ENCODE measurements around the gene SH2D2A. TPM values are rescaled to one million over a fixed set of nuclear protein-coding genes. Genes with fewer than 3 reads are reported as not detected.

Gene SH2D2A
- total and polyA plus RNA-seq, 2 donors, result 17.9 to 44.8 TPM

DNA sequence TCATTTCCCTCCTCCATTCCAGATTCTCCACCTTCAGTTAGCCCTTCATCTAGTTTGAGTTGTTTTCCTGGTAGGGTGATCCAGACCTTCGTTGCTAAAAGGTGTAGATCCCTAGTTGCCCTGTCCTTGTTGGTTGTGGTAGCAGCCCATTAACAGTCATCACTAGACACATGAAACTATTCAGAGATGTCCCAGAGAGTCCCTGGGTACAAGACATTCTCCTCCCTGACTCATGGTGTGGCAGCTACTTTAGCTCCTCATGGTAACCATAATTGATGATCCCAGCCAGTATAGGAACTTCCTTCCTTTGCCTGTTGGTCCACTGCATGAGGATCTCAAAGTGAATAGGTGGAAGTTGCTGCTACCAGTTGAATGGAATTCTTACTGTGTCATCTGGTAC, 6.0 kb upstream of the SH2D2A start:
- H3K4me3 ChIP-seq (ENCODE audit: low read length in 2 of 2), result no peak overlapping the region
- no peaks in the 10 kb centered on the region for H3K36me3 ChIP-seq (ENCODE audit: control insufficient read depth in 2 of 2, insufficient read depth in 2 of 2, low read length in 1 of 2)
- H3K4me1 ChIP-seq (ENCODE audit: control insufficient read depth in 2 of 2, insufficient read depth in 2 of 2, low read length in 2 of 2), result no peaks in the 10 kb centered on the region
- no peak for DNase-seq (ENCODE audit: low read depth in 6 of 9, low spot score in 9 of 9)
- H3K27me3 ChIP-seq (ENCODE audit: control insufficient read depth in 2 of 2, insufficient read depth in 1 of 2, low read length in 1 of 2), result peaks cover 0 to 6% of the 10 kb centered on the region in 2 donors
- H3K9me3 ChIP-seq (ENCODE audit: control insufficient read depth in 2 of 2, insufficient read depth in 1 of 2, low read length in 1 of 2), result no peaks in the 10 kb centered on the region
- 90% methylated on average over 1 of the region's 1 CpG for WGBS
- H3K27ac ChIP-seq (ENCODE audit: low read depth in 1 of 2, low read length in 1 of 2), result no peak overlapping the region

DNA sequence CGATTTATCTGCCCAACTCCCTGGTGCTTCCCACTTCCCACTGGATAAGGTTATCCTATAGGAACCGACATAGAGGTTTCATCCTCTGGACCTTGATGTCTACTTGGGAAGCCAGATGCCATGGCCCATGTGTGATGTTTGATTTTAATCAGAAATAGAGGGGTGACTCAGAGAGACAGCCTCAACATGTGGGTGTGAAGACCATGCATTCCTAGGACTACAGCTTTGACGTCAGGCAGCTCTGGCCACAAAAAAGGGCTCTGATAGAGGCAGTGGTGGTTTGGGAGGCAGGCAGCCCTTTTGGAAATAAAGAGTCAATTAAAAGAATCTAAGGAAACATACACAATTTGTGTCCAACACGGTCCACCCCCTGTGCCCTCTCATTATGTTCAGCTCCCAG, 5.2 kb upstream of the SH2D2A start:
- Histone ChIP-seq H3K27me3 (ENCODE audit: control insufficient read depth in 2 of 2, insufficient read depth in 1 of 2, low read length in 1 of 2) (peaks cover 0 to 6% of the 10 kb centered on the region in 2 donors), H3K9me3 (ENCODE audit: control insufficient read depth in 2 of 2, insufficient read depth in 1 of 2, low read length in 1 of 2) (no peaks in the 10 kb centered on the region), H3K4me1 (ENCODE audit: control insufficient read depth in 2 of 2, insufficient read depth in 2 of 2, low read length in 2 of 2) (peaks cover 3 to 7% of the 10 kb centered on the region in 2 donors), H3K27ac (ENCODE audit: low read depth in 1 of 2, low read length in 1 of 2) (no peak overlapping the region), H3K36me3 (ENCODE audit: control insufficient read depth in 2 of 2, insufficient read depth in 2 of 2, low read length in 1 of 2) (no peaks in the 10 kb centered on the region), H3K4me3 (ENCODE audit: low read length in 2 of 2) (no peak overlapping the region)
- DNase-seq (ENCODE audit: low read depth in 6 of 9, low spot score in 9 of 9), result no peak
- WGBS, result 77% methylated on average over 4 of the region's 4 CpGs

DNA sequence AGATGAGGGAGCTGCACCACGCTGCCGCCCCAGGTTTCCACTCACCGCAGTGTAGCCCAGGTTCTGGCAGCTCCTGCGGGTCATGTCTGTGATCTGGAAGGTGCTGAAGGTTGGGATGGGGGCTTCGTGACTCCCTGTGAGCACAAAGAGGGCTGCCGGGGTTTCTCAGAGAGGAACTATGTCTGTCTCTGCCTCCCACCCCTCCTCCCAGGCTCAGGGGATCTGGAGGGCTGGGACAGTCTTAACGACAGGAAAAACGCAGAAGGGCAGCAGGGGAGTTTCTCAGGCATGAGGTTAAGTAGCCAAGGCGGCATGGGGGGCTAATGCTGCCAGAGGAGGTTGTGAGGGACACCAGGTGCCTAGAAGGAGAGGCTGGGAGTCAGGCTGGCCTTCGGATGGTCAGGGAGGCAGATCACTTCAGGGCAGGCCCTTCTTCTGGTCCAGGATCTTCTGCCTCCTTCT, 656 bp downstream of the SH2D2A start:
- Histone ChIP-seq H3K27ac (ENCODE audit: low read depth in 1 of 2, low read length in 1 of 2) (peak overlapping the region; percentile 93 to 98), H3K36me3 (ENCODE audit: control insufficient read depth in 2 of 2, insufficient read depth in 2 of 2, low read length in 1 of 2) (peaks cover 17 to 19% of the 10 kb centered on the region in 2 donors)
- DNase-seq (ENCODE audit: low read depth in 6 of 9, low spot score in 9 of 9), result no peak

DNA sequence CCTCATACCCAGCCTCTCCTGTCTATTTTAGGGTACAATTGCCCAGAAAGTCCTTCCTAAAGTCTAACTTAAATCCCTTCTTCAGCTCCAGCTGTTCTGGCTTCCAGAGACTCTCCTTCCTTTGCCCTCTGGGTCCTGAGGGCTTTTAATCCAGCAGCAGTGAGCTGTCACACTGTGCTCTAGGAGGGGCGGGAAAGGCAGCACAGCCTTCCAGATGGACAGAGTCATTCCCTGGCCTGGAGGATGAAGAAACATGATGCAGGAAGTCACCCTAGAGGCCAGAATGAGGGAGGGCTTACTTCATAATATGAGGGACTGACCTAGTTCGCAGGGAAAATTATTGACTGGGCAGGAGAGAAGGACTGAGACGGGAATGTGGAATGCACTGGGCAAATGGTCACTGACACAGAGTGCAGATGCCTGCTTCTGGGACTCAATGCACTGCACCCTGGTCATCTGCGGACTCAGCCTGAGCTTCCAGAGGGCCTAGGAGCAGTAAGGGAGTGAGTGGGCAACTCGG, 1.3 kb downstream of the SH2D2A start:
- Histone ChIP-seq H3K9me3 (ENCODE audit: control insufficient read depth in 2 of 2, insufficient read depth in 1 of 2, low read length in 1 of 2) (no peaks in the 10 kb centered on the region), H3K4me3 (ENCODE audit: low read length in 2 of 2) (peak overlapping the region; percentile 64 to 71), H3K36me3 (ENCODE audit: control insufficient read depth in 2 of 2, insufficient read depth in 2 of 2, low read length in 1 of 2) (peaks cover 17 to 23% of the 10 kb centered on the region in 2 donors), H3K27ac (ENCODE audit: low read depth in 1 of 2, low read length in 1 of 2) (peak overlapping the region; percentile 36 to 98), H3K27me3 (ENCODE audit: control insufficient read depth in 2 of 2, insufficient read depth in 1 of 2, low read length in 1 of 2) (no peaks in the 10 kb centered on the region), H3K4me1 (ENCODE audit: control insufficient read depth in 2 of 2, insufficient read depth in 2 of 2, low read length in 2 of 2) (peaks cover 29 to 51% of the 10 kb centered on the region in 2 donors)
- DNase-seq (ENCODE audit: low read depth in 6 of 9, low spot score in 9 of 9), result no peak
- WGBS, result 91% methylated on average over 5 of the region's 5 CpGs

More for the DNA sequence above, 656 bp downstream of the SH2D2A start:
- WGBS, result 81% methylated on average over 10 of the region's 10 CpGs
- Histone ChIP-seq H3K9me3 (ENCODE audit: control insufficient read depth in 2 of 2, insufficient read depth in 1 of 2, low read length in 1 of 2) (no peaks in the 10 kb centered on the region), H3K4me3 (ENCODE audit: low read length in 2 of 2) (peak overlapping the region; percentile 64 to 71), H3K27me3 (ENCODE audit: control insufficient read depth in 2 of 2, insufficient read depth in 1 of 2, low read length in 1 of 2) (no peaks in the 10 kb centered on the region), H3K4me1 (ENCODE audit: control insufficient read depth in 2 of 2, insufficient read depth in 2 of 2, low read length in 2 of 2) (peaks cover 29 to 51% of the 10 kb centered on the region in 2 donors)

DNA sequence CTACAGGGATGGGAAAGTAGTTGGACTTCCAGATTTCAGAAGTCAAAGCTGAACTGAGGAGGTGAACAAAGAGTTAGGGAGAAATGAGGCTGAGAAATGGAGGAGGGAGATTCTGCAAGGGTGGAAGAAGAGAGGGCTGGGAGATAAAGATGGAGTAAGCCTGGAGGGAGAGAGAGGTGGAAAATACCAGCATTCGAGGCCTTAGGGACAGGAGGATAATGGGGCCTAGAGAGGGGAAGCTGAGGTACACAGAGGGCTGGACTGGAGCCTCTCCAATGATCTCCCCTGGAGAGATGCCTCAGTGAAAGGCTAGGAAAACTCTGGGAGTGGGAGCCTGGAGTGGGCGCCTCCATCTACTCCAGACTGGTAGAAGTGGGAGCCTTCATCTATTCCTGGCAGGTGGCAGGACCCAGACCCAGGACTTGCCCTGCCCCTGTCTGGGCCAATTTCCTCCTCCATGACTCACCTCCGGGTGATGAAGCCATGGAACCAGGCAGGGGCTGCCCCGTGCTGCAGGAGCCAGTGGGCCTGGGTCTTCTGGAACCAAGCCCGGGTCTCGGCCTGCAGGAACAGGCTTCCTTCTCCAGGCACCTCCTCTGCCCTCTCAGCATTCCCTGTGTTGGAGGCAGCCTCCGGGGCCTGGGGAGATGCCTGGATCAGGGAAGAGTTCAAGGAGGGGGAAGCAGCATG, 1.9 kb downstream of the SH2D2A start:
- Histone ChIP-seq H3K4me1 (ENCODE audit: control insufficient read depth in 2 of 2, insufficient read depth in 2 of 2, low read length in 2 of 2) (peaks cover 29 to 51% of the 10 kb centered on the region in 2 donors), H3K36me3 (ENCODE audit: control insufficient read depth in 2 of 2, insufficient read depth in 2 of 2, low read length in 1 of 2) (peaks cover 17 to 25% of the 10 kb centered on the region in 2 donors), H3K27me3 (ENCODE audit: control insufficient read depth in 2 of 2, insufficient read depth in 1 of 2, low read length in 1 of 2) (no peaks in the 10 kb centered on the region), H3K9me3 (ENCODE audit: control insufficient read depth in 2 of 2, insufficient read depth in 1 of 2, low read length in 1 of 2) (no peaks in the 10 kb centered on the region), H3K27ac (ENCODE audit: low read depth in 1 of 2, low read length in 1 of 2) (peak overlapping the region in 1 of 2 donors; percentile 36), H3K4me3 (ENCODE audit: low read length in 2 of 2) (peak overlapping the region; percentile 51 to 64)
- WGBS, result 97% methylated on average over 7 of the region's 7 CpGs
- DNase-seq (ENCODE audit: low read depth in 6 of 9, low spot score in 9 of 9), result no peak

DNA sequence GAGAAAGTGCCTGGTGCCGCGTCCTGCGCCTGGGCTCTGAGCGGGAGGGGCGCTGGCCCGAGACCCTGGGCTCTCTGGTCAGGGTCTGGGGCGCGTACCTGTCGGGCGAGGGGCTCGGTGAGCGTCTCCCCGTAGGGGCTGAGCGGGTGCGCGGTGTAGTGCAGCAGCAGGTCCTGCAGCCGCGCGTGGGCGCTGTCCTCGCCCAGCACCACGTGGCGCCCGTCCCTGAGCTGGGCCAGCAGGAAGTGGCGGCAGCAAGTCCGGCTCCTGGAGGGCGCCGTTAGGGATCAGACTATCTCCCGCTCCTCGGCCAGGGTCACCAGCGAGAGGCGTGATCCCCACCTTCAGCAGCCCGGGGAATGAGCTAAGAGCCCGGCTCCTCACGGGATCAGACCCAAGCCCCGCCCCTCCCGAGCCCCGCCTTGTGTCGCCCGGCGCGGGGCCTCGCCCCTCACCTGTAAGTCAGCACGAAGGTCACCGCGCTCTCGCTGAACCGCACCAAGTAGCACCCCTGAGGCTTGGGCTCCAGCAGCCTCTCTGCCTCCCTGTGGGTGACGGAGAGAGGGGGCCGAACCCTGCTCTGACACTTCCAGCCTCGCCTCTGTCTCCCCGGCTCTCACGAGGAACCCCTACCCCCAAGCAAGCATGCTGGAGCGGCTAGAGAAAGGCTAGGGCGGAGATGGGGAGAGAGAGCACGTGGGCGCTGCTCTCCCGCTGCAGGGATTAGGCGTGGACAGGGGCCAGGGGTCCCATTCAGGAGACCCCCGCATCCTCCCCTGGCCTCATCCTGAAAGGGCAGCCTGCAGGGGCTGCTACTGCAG, 2.7 kb downstream of the SH2D2A start:
- peak overlapping the region; percentile 51 to 64 for H3K4me3 ChIP-seq (ENCODE audit: low read length in 2 of 2)
- DNase-seq (ENCODE audit: low read depth in 6 of 9, low spot score in 9 of 9), result peak in 6 of 9 donors; percentile 22 to 70 (median 47)
- no peak overlapping the region for H3K27ac ChIP-seq (ENCODE audit: low read depth in 1 of 2, low read length in 1 of 2)

DNA sequence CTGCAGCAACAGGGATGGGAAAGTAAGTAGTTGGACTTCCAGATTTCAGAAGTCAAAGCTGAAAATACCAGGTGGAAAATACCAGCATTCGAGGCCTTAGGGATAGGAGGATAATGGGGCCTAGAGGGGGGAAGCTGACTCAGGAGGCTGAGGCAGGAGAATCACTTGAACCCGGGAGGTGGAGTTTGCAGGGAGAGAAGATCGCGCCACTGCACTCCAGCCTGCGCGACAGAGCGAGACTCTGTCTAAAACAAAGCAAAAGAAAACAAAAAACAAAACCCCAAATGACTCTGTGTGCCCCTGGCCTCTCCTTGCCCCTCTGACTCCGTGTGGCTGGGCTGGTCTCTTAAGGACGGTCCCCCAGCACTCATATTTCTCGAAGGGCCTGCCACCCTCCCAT, 3.4 kb downstream of the SH2D2A start:
- Histone ChIP-seq H3K36me3 (ENCODE audit: control insufficient read depth in 2 of 2, insufficient read depth in 2 of 2, low read length in 1 of 2) (peaks cover 29 to 31% of the 10 kb centered on the region in 2 donors), H3K27me3 (ENCODE audit: control insufficient read depth in 2 of 2, insufficient read depth in 1 of 2, low read length in 1 of 2) (no peaks in the 10 kb centered on the region), H3K27ac (ENCODE audit: low read depth in 1 of 2, low read length in 1 of 2) (no peak overlapping the region), H3K4me3 (ENCODE audit: low read length in 2 of 2) (peak overlapping the region; percentile 51 to 64), H3K4me1 (ENCODE audit: control insufficient read depth in 2 of 2, insufficient read depth in 2 of 2, low read length in 2 of 2) (peaks cover 29 to 51% of the 10 kb centered on the region in 2 donors), H3K9me3 (ENCODE audit: control insufficient read depth in 2 of 2, insufficient read depth in 1 of 2, low read length in 1 of 2) (no peaks in the 10 kb centered on the region)
- no peak for DNase-seq (ENCODE audit: low read depth in 6 of 9, low spot score in 9 of 9)
- WGBS, result 70% methylated on average over 10 of the region's 10 CpGs

More for the DNA sequence above, 2.7 kb downstream of the SH2D2A start:
- Histone ChIP-seq H3K9me3 (ENCODE audit: control insufficient read depth in 2 of 2, insufficient read depth in 1 of 2, low read length in 1 of 2) (no peaks in the 10 kb centered on the region), H3K27me3 (ENCODE audit: control insufficient read depth in 2 of 2, insufficient read depth in 1 of 2, low read length in 1 of 2) (no peaks in the 10 kb centered on the region), H3K36me3 (ENCODE audit: control insufficient read depth in 2 of 2, insufficient read depth in 2 of 2, low read length in 1 of 2) (peaks cover 25 to 28% of the 10 kb centered on the region in 2 donors), H3K4me1 (ENCODE audit: control insufficient read depth in 2 of 2, insufficient read depth in 2 of 2, low read length in 2 of 2) (peaks cover 29 to 51% of the 10 kb centered on the region in 2 donors)
- 15% methylated on average over 60 of the region's 60 CpGs for WGBS

DNA sequence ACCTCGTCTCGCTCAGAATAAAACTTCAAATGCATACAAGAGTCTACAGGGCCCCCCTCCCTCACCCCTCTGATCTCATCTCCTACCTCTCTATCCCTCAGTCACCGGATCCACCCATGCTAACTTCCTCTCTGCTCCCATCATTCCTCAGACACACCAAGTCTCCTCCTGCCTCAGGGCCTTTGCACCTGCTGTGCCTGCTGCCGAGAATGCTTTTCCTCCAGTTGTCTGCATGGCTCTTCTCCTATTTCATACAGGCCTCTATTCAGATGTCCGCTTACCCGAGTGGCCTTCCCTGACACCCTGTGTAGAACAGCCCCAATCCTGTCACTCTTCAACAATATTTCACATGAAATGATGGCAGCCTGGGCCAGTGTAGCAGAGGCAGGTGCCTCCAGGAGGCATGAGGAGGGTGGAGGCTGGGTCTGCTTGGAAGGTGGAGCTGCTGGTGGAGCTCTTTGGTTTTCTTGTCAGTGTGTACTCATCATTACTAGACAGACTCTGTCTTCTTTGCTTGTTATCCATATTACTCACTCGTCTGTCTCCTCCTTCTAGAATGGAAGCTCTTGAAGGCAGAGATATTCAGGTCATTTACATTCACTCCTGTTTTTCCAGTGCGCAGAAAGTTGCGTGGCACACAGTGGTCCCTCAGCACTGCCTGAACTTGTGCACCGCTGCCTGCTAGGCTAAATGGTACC, 4.2 kb downstream of the SH2D2A start:
- no peak overlapping the region for H3K4me3 ChIP-seq (ENCODE audit: low read length in 2 of 2)
- peaks cover 38% of the 10 kb centered on the region in 2 donors for H3K36me3 ChIP-seq (ENCODE audit: control insufficient read depth in 2 of 2, insufficient read depth in 2 of 2, low read length in 1 of 2)
- WGBS, result 98% methylated on average over 10 of the region's 10 CpGs
- DNase-seq (ENCODE audit: low read depth in 6 of 9, low spot score in 9 of 9), result no peak
- H3K4me1 ChIP-seq (ENCODE audit: control insufficient read depth in 2 of 2, insufficient read depth in 2 of 2, low read length in 2 of 2), result peaks cover 29 to 58% of the 10 kb centered on the region in 2 donors
- no peaks in the 10 kb centered on the region for H3K27me3 ChIP-seq (ENCODE audit: control insufficient read depth in 2 of 2, insufficient read depth in 1 of 2, low read length in 1 of 2)
- H3K9me3 ChIP-seq (ENCODE audit: control insufficient read depth in 2 of 2, insufficient read depth in 1 of 2, low read length in 1 of 2), result no peaks in the 10 kb centered on the region
- no peak overlapping the region for H3K27ac ChIP-seq (ENCODE audit: low read depth in 1 of 2, low read length in 1 of 2)
